Stimulated activated CD8-positive, alpha-beta memory T cell treated with anti-CD3 and anti-CD28 coated beads, Interleukin-2, amount 100 ng/mL, for 1 hour (primary cell): ENCODE results near the gene RETREG1.
"Not testable (repeated sequence)": the region's sequence is repeated elsewhere in the genome, so short reads cannot be mapped to it uniquely, and the experiment has no call there.

ENCODE experiments used
- DNase-seq, 2 donors: peaks; one replicate each; pipeline ENCODE4 v3.0.0-alpha.2; 2020; ENCODE audit warnings: low read depth in 2 of 2

RETREG1 gene

GRCh38 chr5:16456103-16456832 lies 160.5 kb downstream of the RETREG1 start:
- DNase-seq: no peak

- DNase-seq: no peak
These were observed 161.1 kb downstream of the RETREG1 start for GRCh38 chr5:16455668-16456067.

GRCh38 chr5:16454686-16455085 lies 162.1 kb downstream of the RETREG1 start:
- DNase-seq: no peak

GRCh38 chr5:16453609-16454008 lies 163.2 kb downstream of the RETREG1 start:
- DNase-seq: no peak

GRCh38 chr5:16450163-16450562 lies 166.6 kb downstream of the RETREG1 start:
- no peak for DNase-seq

- no peak for DNase-seq
These were observed 169.8 kb downstream of the RETREG1 start for GRCh38 chr5:16446993-16447392.

GRCh38 chr5:16437977-16438376 lies 178.8 kb downstream of the RETREG1 start:
- DNase-seq: no peak

GRCh38 chr5:16436065-16436682 lies 180.6 kb downstream of the RETREG1 start:
- not testable (repeated sequence) for DNase-seq

GRCh38 chr5:16431490-16431889 lies 185.3 kb downstream of the RETREG1 start:
- no peak for DNase-seq

GRCh38 chr5:16430349-16431089 lies 186.3 kb downstream of the RETREG1 start:
- DNase-seq: no peak

- no peak for DNase-seq
These were observed 188.4 kb downstream of the RETREG1 start for GRCh38 chr5:16428359-16428758.

- DNase-seq: no peak
These were observed 189.2 kb downstream of the RETREG1 start for GRCh38 chr5:16427587-16427986.
